GM21528 (cell line): ENCODE measurements around the gene NADSYN1.

ENCODE experiments used
- ATAC-seq: cut with Tn5 transposase; IDR thresholded peaks from one replicate; pipeline ENCODE4 v1.9.1; 2021; ENCODE audit warnings: mild to moderate bottlenecking, moderate library complexity; ENCODE audit not compliant: unreplicated experiment, low FRiP score

NADSYN1 gene

GRCh38 chr11:71488681-71489270, 35.8 kb downstream of the NADSYN1 start:
- no peak for ATAC-seq

- no peak for ATAC-seq
These were observed 36.5 kb downstream of the NADSYN1 start for GRCh38 chr11:71489311-71490043.

DNA sequence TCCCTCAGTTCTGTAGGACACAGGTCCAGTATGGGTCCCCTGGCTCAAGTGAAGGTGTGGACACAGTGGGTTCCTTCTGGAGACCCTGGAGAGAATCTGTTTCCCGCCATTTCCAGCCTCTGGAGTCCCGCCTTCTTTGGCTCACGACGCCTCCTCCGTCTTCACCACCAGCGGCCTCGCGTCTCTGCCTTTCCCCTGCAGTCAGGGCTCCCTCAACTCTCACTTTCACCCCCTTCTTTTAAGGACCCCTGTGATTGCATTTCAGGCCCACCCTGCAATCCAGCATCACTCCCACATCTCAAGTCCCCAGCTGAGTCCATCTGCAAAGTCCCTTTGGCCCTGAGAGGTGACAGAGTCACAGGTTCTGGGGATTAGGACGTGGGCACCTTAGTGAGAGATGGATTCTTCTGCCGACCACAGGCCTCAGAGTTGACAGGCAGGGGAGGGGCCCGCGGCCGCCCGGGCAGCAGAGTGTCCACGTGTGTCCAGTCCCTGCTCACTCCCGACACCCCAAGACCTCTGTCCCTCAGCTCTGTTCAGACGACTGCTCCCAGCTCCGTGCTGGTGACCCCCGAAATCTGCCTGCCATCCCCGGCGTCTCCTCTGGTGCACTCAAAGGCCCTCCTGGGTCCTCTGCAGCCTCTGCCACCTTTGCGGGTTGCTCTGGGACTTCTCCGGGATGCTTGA, 37.2 kb downstream of the NADSYN1 start:
- no peak for ATAC-seq

DNA sequence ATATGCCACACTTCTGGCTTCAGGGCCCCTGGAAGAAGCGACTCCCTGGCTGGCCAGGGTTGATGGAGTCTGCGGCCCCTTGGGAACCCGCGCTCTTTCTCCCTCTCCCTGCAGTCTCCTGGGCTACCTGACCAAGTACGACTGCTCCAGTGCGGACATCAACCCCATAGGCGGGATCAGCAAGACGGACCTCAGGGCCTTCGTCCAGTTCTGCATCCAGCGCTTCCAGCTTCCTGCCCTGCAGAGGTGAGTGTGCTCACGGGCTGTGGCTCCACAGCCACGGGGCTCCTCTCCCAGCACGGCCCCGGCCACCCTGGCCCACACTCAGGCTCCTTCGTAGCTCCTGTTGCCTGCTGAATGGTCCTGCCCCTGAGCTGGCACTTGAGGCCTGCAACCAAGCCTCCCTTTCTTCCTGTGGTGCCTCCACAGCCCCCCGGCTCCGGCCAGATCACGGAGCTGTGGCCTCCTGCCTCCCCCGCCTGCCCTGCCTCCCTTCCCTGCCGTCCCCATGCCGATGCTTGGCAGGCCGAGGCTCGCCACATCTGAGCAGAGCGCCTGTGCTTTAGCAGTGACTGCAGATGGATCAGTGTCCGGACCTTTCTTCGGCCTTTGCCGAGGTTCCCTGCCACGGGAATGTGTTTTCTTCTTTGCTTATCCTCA, 37.9 kb downstream of the NADSYN1 start:
- ATAC-seq = no peak

DNA sequence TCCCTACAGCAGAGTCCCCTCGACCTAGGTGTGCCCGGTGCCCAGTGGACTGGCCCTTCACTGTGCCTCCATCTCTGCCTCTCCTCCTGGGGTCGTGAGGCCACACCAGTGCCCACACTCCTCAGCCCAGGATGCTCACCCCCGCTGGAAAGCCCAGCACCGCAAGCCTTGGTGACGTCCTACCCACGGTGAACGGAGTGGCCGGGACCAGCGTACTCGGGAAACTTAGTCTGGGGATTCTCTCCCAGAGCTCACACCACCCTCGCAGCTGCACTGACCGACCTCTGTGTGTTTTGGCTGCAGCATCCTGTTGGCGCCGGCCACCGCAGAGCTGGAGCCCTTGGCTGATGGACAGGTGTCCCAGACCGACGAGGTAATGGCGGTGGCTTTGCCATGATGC, 38.5 kb downstream of the NADSYN1 start:
- no peak for ATAC-seq

DNA sequence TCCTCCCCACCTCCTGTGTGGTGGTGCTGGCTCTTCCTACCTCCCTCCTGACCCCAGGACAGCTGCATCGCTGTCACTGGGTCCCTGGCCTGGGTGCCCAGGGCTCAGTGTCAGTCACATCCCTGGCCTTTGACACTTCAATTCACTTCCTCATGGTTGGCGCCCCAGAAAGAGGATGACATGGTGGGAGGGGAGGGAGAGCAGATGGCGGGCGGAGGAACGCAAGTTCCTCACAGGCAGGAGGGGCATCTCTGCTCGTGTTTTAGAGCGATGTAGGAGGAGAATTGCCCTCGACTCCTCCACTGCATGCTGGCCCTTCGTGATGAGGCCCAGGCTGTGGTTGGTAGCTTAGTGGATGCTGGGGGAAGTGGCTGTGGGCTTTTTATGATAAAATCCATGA, 38.9 kb downstream of the NADSYN1 start:
- ATAC-seq = no peak

DNA sequence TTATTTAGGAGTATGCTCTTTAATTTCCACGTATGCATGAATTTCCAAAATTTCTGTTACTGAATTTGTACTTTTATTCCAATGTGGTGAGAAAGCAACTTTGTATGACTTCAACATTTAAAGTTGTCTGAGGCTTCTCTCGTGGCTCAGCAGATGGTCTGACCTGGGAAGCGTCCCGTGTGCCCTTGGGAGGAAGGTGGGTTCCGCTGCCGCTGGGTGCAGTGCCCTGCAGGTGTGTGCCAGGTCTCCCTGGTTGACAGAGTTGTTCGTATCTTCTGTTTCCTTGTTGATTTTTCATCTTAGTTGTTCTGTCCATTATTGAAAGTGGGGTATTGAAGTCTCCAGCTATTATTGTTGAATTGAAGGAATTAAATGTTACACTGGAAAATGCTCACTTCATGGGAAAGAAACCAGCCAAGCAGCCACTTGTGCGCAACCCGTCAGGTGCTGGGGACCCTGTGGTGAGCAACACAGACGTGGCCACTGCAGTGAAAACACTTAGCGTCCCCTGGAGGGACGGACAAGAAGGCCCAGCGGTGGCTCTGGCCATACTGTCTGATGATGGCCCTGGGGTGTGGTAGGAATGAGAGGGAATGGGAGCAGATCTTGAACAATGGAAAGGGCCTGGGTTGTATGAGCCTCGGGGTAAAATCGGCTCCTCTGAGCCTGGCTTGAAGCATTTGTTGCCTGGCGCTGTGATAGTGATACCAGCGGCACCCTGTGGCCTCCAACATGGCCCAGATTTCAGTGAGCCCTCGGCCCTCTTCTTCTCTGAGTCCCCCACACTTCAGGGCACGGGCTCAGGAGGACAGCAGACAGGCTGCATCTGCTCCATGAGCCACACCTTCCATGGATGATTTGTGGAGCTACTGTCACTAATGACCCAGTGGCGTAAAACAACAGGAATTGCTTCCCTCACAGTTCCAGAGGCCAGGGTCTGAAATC, 42.6 kb downstream of the NADSYN1 start:
- ATAC-seq = no peak

GRCh38 chr11:71496421-71496820, 43.4 kb downstream of the NADSYN1 start:
- no peak for ATAC-seq

DNA sequence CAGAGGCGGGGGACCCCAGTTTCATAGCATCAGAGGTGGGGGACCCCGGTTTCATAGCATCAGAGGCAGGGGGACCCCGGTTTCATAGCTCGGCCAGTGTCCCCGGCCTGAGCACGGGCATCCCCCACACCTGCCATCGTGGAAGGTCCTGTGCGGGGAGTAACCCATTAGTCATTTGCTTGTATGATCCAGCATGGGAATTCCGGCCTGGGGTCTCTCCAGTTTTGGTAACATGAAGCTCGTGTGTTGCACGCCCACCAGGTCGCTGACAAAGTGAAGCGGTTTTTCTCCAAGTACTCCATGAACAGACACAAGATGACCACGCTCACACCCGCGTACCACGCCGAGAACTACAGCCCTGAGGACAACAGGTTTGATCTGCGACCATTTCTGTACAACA, 45.1 kb downstream of the NADSYN1 start:
- ATAC-seq = no peak

DNA sequence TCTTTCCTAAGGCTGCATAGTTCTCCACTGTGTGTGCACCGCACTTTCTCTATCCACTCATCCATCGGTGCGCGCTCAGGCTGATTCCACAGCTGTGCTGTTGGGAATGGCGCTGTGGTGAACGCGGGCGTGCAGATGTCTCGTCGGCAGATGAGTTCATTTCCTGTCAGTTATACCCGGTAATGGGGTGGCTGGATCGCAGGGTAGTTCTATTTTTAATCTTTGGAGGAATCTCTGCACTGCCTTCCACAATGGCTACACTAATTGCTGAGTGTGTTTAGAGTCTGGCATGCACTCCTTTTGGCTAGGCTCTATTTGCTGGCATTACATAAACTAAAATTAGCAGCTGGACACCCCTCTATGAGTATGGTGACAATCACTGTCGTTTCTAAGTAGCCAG, 46.1 kb downstream of the NADSYN1 start:
- ATAC-seq = no peak

- no peak for ATAC-seq
These were observed 46.5 kb downstream of the NADSYN1 start for GRCh38 chr11:71499546-71499945.

DNA sequence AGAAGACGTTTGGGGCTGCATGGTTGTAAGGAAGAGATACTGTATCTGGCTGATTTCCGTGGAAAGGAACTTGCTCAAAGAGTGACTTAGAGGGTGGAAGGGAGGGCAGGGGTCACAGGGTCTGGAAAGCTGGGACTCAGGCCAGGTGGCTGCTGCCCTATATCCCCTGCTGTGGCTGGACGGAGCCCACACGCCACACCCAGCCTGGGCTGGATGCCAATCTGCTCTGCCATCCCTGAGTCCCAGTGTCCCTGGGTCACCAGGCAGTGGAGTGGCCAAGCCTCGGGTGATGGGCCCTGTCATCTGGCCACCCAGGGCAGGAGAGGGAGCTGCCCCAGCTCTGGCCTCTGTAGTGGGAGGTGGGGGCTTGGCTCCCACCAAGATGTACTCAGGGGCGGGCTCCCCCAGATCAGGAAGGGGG, 47.6 kb downstream of the NADSYN1 start:
- no peak for ATAC-seq

GRCh38 chr11:71501071-71501985, 48.3 kb downstream of the NADSYN1 start:
- ATAC-seq = no peak

GRCh38 chr11:71502026-71502425, 49.0 kb downstream of the NADSYN1 start:
- no peak for ATAC-seq

DNA sequence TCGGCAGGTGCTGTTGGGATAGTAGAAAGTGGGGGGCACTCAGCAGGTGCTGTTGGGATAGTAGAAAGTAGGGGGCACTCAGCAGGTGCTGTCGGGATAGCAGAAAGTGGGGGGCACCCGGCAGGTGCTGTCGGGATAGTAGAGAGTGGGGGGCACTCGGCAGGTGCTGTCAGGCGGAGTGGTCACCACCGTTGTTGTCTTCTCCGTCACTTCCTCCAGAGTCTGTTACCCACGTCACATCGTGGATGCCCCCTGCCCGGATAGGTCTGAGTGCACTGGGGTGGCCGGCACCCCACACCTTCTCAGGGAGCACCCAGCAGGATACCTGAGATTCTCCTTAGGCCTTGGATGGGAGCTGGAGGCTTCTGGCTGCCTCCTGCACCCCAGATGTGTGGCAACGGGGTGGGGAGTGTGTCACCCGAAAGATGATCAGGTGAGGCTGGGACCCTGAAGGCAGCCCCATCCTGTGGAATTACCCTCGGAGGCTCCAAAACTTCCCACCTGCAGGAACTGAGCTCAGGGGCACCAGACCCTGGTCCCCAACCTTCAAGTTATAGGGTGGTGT, 50.0 kb downstream of the NADSYN1 start:
- no peak for ATAC-seq

DNA sequence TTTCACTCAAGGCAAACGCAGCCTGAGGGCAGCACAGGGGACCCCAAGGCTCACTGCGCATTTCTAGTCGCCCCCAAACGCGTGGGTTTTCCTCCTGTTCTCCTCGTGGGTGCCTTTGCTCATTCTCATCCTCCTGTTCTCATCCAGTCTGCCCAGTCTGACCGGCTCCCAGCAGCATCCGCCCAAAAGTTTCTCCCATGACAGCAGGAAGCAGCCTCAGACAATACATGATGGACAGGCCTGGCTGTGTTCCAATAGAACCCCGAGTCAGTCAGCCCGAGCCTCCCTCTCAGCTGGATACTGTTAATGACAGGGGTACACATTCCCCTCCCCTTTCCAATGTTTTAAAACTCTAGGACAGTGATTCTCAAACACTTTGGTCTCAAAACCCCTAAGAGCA, 51.5 kb downstream of the NADSYN1 start:
- ATAC-seq = no peak

GRCh38 chr11:71505001-71505400, 52.0 kb downstream of the NADSYN1 start:
- no peak for ATAC-seq

DNA sequence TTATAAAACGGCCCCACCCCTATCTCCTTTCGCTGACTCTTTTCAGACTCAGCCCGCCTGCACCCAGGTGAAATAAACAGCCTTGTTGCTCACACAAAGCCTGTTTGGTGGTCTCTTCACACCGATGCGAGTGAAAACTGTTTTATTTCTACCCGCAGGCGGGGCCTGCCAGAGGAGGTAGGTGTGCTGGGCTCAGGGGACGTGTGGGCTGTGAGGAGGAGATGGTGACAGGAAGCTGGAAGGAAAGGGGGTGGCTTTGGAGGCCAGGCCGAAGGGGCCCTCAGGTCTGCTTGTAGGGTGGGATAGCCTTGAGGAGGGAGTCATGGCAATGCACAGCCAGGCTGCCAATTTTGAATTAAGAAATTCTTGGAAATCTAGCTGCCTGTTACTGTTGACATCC, 52.8 kb downstream of the NADSYN1 start:
- no peak for ATAC-seq

GRCh38 chr11:71507102-71507501, 54.1 kb downstream of the NADSYN1 start:
- no peak for ATAC-seq
